ENCODE results near the gene ODF2. TPM values are rescaled to one million over a fixed set of nuclear protein-coding genes. Genes with fewer than 3 reads are reported as not detected.

ODF2 gene
- total and polyA plus RNA-seq, 2 of the 8 experiments (the other 6 are each of a cell fraction or from before 2014, with no cell fraction given) = 5.6 to 17.9 TPM

- TF ChIP-seq YY1 (IDR thresholded peaks at IDR 0.05; ENCODE audit: low read depth, low read length) (no peak), CHD7 (IDR thresholded peaks at IDR 0.05; ENCODE audit: insufficient replicate concordance, low read length) (no peak), SUZ12 (IDR thresholded peaks at IDR 0.05; ENCODE audit: low read length) (0 out of 2 replicates have a peak, but pooled peaks have one; percentile 36)
Observed at GRCh38 chr9:128408963-128409431, 46.8 kb upstream of the ODF2 start (continued).

Measured in H1 (cell line).